ENCODE results near the gene PEPD.

- TF ChIP-seq, protein P1, sequence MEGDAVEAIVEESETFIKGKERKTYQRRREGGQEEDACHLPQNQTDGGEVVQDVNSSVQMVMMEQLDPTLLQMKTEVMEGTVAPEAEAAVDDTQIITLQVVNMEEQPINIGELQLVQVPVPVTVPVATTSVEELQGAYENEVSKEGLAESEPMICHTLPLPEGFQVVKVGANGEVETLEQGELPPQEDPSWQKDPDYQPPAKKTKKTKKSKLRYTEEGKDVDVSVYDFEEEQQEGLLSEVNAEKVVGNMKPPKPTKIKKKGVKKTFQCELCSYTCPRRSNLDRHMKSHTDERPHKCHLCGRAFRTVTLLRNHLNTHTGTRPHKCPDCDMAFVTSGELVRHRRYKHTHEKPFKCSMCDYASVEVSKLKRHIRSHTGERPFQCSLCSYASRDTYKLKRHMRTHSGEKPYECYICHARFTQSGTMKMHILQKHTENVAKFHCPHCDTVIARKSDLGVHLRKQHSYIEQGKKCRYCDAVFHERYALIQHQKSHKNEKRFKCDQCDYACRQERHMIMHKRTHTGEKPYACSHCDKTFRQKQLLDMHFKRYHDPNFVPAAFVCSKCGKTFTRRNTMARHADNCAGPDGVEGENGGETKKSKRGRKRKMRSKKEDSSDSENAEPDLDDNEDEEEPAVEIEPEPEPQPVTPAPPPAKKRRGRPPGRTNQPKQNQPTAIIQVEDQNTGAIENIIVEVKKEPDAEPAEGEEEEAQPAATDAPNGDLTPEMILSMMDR (IDR thresholded peaks at IDR 0.05; ENCODE audit: insufficient read depth, low read length, poor library complexity, severe bottlenecking) = no peak
- no peak for TF ChIP-seq EZH2phosphoT487 (conservative IDR thresholded peaks at IDR 0.05; ENCODE audit: low read length)
These were observed 89.0 kb downstream of the PEPD start for GRCh38 chr19:33432446-33433170.
